ENCODE results near the gene CFAP77.

DNA sequence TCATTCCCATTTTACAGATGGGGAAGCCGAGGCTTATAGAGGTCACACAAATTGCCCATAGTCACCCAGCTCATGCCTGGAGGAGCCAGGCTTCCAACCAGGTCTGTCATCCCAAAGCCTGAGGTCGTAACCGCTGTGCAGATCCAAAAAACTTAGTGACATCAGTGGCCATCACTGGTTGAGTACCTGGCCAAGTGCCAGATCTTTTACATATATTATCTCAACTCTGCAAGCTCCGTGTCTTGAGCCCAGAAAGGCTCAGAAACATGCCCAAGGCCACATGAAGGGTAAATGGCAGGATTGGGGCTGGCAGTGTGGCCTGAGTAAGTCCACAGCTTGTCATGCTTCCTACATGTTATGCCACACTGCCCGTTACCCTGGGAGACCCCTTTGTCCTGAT, 13.5 kb downstream of the CFAP77 start:
- TF ChIP-seq, protein P1, sequence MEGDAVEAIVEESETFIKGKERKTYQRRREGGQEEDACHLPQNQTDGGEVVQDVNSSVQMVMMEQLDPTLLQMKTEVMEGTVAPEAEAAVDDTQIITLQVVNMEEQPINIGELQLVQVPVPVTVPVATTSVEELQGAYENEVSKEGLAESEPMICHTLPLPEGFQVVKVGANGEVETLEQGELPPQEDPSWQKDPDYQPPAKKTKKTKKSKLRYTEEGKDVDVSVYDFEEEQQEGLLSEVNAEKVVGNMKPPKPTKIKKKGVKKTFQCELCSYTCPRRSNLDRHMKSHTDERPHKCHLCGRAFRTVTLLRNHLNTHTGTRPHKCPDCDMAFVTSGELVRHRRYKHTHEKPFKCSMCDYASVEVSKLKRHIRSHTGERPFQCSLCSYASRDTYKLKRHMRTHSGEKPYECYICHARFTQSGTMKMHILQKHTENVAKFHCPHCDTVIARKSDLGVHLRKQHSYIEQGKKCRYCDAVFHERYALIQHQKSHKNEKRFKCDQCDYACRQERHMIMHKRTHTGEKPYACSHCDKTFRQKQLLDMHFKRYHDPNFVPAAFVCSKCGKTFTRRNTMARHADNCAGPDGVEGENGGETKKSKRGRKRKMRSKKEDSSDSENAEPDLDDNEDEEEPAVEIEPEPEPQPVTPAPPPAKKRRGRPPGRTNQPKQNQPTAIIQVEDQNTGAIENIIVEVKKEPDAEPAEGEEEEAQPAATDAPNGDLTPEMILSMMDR (IDR thresholded peaks at IDR 0.05; ENCODE audit: low read depth, low read length): no peak
- TF ChIP-seq, protein P2, sequence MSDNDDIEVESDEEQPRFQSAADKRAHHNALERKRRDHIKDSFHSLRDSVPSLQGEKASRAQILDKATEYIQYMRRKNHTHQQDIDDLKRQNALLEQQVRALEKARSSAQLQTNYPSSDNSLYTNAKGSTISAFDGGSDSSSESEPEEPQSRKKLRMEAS (IDR thresholded peaks at IDR 0.05; ENCODE audit: low read depth, low read length): no peak
- no peak for TF ChIP-seq POLR2A (IDR thresholded peaks at IDR 0.05; ENCODE audit: extremely low read depth, insufficient read length)

Data from NB4 (cell line).